Measurements from ENCODE around the gene SMYD5.
A peak's percentile ranks its signal among the peaks of the same experiment; 100 is the strongest.

Gene SMYD5

DNA sequence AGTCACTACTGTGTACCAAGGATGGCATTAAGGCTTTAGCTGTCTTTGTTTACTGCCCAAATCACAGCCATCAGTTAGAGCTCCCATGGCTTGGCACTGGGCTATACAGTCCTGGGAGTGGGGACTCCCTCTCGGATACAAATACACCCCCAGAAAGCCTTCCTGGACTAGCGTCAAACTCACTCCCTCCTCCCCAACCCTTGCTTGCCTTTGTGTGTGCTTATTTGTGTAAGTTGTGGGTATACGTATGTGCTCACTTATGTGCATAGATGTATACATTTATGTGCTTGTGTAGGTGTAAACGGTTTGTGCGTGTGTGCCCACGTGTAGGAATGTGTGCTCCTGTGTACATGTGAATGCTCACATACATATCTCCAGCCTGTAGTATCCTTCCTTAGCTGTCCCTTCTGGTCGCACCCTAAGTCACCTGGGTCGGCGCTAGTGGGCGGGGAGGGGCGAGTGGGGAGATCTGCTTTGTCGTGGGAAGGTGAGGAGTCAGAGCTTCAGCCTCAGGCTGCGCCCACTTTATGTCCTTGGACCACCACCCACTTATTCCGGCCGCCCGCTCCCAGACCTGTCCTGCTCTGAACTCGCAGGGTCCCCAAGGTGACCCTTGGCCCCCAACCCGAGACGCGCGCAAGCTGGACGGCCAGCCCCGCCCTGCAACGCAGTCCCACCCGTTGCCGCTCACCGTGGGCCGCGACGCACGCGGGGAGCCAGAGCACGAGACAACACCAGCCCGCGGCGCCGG, 18.5 kb downstream of the SMYD5 start:
- peak overlapping the region; percentile 65 for H3K9ac ChIP-seq (ENCODE audit: low read length)
- H3K27ac ChIP-seq (ENCODE audit: low read depth, low read length) = peak overlapping the region; percentile 71
- H3K4me1 ChIP-seq (ENCODE audit: insufficient read depth, low read length) = peaks cover 33% of the 10 kb centered on the region
- H3K9me3 ChIP-seq (ENCODE audit: low read length) = no peaks in the 10 kb centered on the region
- peaks cover 25% of the 10 kb centered on the region for H3K36me3 ChIP-seq (ENCODE audit: insufficient read depth, low read length)
- peak overlapping the region; percentile 63 to 78 for H3K4me3 ChIP-seq (ENCODE audit: low read depth in 1 of 2, low read length in 2 of 2)
- H3K27me3 ChIP-seq (ENCODE audit: control insufficient read depth in 1 of 2, insufficient read depth in 2 of 2, low read length in 2 of 2) = no peaks in the 10 kb centered on the region

- Histone ChIP-seq H3K27ac (ENCODE audit: low read depth, low read length) (peak within 1 kb of the TSS; percentile 94), H3K9ac (ENCODE audit: low read length) (peak within 1 kb of the TSS; percentile 65), H3K36me3 (ENCODE audit: insufficient read depth, low read length) (peaks cover 18% of the 10 kb centered on the region), H3K27me3 (ENCODE audit: control insufficient read depth in 1 of 2, insufficient read depth in 2 of 2, low read length in 2 of 2) (no peaks in the 10 kb centered on the region), H3K4me1 (ENCODE audit: insufficient read depth, low read length) (peaks cover 36% of the 10 kb centered on the region), H3K4me3 (ENCODE audit: low read depth in 1 of 2, low read length in 2 of 2) (peak within 1 kb of the TSS; percentile 63 to 78), H3K9me3 (ENCODE audit: low read length) (no peaks in the 10 kb centered on the region)
Observed at GRCh38 chr2:73233154-73233931, 19.3 kb downstream of the SMYD5 start, which contains the start of gene PRADC1. PRADC1 (minus strand) TSS chr2:73233239; CDS start chr2:73233160, 79 bp downstream.

DNA sequence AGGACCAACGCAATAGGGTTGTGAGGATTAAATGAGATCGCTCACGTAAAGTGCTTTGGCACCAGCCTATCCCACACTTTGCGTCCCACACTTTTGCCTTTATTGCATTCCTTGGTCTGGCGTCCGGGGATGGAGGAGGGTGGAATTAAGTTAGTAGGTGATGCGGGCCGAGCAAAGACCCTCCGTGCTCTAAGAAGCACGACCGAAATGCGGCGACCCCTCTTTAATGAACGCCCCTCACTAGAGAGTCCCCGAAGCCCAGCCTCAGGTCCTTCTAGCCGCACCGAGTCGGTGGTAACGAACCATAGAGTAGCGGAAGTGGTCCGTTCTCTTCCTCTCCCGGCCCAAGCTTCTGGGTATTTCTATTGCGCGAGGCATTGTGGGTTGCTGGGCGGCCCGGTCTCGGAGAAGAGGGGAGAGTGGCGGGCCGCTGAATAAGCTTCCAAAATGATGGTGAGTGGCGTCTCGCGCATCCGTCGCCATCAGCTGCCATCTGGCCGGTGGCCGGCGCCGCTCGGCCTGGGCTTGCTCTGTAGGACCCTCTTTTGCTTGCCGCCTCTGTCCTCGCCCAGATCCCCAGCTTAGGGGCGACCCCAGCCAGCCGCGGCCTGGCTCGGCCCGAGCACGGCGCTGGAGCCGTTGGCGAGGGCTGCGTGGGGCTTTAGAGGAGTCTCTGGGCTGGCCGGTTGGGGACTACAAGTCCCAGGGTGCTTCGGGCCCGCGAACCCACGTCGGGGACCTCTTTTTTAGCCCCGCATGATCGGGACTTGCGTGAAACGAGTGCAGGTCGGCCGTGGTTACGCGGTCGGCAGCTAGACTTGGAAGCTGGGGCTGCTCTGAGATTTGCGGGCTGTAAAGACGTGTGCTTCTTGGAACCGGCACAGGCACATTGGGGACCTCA, 20.1 kb downstream of the SMYD5 start, which contains the start of gene CCT7:
Gene CCT7, plus strand, starts transcription at position 377 of the 901 bp plus-strand sequence. Its CDS starts 71 bp downstream, at position 448.
- H3K9me3 ChIP-seq (ENCODE audit: low read length) = no peaks in the 10 kb centered on the region
- peak within 1 kb of the TSS; percentile 94 for H3K27ac ChIP-seq (ENCODE audit: low read depth, low read length)
- peaks cover 39% of the 10 kb centered on the region for H3K4me1 ChIP-seq (ENCODE audit: insufficient read depth, low read length)

GRCh38 chr2:73235315-73236028, 21.4 kb downstream of the SMYD5 start:
- no peaks in the 10 kb centered on the region for H3K27me3 ChIP-seq (ENCODE audit: control insufficient read depth in 1 of 2, insufficient read depth in 2 of 2, low read length in 2 of 2)
- H3K36me3 ChIP-seq (ENCODE audit: insufficient read depth, low read length) = peaks cover 15% of the 10 kb centered on the region
- peak overlapping the region; percentile 94 for H3K27ac ChIP-seq (ENCODE audit: low read depth, low read length)
- H3K4me3 ChIP-seq (ENCODE audit: low read depth in 1 of 2, low read length in 2 of 2) = peak overlapping the region; percentile 51 to 78
- peaks cover 39% of the 10 kb centered on the region for H3K4me1 ChIP-seq (ENCODE audit: insufficient read depth, low read length)
- peak overlapping the region; percentile 60 for H3K9ac ChIP-seq (ENCODE audit: low read length)
- no peaks in the 10 kb centered on the region for H3K9me3 ChIP-seq (ENCODE audit: low read length)

More for the DNA sequence above, 20.1 kb downstream of the SMYD5 start, which contains the start of gene CCT7:
- Histone ChIP-seq H3K36me3 (ENCODE audit: insufficient read depth, low read length) (peaks cover 15% of the 10 kb centered on the region), H3K27me3 (ENCODE audit: control insufficient read depth in 1 of 2, insufficient read depth in 2 of 2, low read length in 2 of 2) (no peaks in the 10 kb centered on the region), H3K9ac (ENCODE audit: low read length) (peak within 1 kb of the TSS; percentile 60), H3K4me3 (ENCODE audit: low read depth in 1 of 2, low read length in 2 of 2) (peak within 1 kb of the TSS; percentile 51 to 78)

DNA sequence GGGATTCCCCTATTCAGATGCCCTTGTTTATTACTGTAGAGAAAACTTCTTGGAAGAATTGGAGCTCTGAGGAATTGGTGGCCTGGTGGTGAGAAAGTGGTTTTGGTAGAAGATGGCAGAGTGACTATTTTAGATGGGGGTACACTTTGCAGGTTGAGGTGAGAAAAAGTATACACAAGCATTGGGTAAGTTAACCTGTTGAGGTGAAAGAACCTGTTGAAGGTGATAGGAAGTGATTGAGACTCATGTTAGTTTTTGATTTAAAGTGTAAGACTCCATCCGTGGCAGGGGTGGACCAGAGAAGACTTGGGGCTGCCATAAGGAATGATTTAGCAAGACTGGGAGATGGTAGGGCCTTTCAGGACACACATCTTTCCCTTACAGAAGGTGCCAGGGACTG, 23.1 kb downstream of the SMYD5 start:
- H3K36me3 ChIP-seq (ENCODE audit: insufficient read depth, low read length) = peaks cover 15% of the 10 kb centered on the region
- H3K9me3 ChIP-seq (ENCODE audit: low read length) = no peaks in the 10 kb centered on the region
- H3K27ac ChIP-seq (ENCODE audit: low read depth, low read length) = no peak overlapping the region
- H3K9ac ChIP-seq (ENCODE audit: low read length) = no peak overlapping the region
- no peaks in the 10 kb centered on the region for H3K27me3 ChIP-seq (ENCODE audit: control insufficient read depth in 1 of 2, insufficient read depth in 2 of 2, low read length in 2 of 2)
- H3K4me1 ChIP-seq (ENCODE audit: insufficient read depth, low read length) = peaks cover 39% of the 10 kb centered on the region
- H3K4me3 ChIP-seq (ENCODE audit: low read depth in 1 of 2, low read length in 2 of 2) = no peak overlapping the region

DNA sequence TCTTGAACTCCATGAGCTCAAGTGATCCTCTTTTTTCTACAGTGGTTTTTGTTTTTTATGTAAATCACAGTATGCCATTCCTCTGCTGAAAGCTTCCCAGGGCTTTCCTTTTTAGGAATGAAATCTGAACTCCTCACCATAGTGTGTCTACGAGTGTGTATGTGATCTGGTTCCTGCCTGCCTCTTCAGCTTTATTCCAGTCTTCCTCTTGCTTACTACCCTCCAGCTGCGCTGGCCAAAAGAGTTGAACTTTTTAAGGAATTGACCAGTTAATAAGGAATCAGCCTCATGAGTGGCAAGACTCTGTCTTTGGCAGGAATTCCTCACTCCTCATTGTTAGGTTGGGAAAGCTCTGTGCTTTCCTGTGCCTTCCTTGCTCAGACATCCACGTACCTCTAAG, 24.1 kb downstream of the SMYD5 start:
- H3K27ac ChIP-seq (ENCODE audit: low read depth, low read length) = no peak overlapping the region
- no peak overlapping the region for H3K9ac ChIP-seq (ENCODE audit: low read length)
- H3K4me1 ChIP-seq (ENCODE audit: insufficient read depth, low read length) = peaks cover 34% of the 10 kb centered on the region
- peaks cover 24% of the 10 kb centered on the region for H3K36me3 ChIP-seq (ENCODE audit: insufficient read depth, low read length)
- H3K9me3 ChIP-seq (ENCODE audit: low read length) = no peaks in the 10 kb centered on the region
- no peaks in the 10 kb centered on the region for H3K27me3 ChIP-seq (ENCODE audit: control insufficient read depth in 1 of 2, insufficient read depth in 2 of 2, low read length in 2 of 2)
- no peak overlapping the region for H3K4me3 ChIP-seq (ENCODE audit: low read depth in 1 of 2, low read length in 2 of 2)

DNA sequence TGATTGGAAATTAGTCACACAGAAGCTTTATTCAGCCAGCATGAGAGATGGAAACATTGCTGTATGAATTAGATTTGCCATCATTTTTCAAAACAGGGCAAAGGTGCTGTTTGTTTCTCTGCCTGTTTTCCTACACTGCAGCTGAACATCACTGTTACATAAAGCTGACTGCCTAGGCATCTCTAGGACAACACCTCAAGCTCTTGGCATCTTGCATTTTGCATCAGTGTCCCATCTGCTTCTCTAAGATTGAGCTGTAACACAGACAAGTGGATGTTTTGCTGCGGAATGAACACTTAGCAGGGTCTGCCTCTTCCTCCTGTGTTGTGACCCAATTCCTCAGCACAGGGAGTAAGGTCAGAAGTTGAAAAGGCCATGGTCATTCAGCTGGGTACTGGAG, 24.9 kb downstream of the SMYD5 start:
- Histone ChIP-seq H3K36me3 (ENCODE audit: insufficient read depth, low read length) (peaks cover 30% of the 10 kb centered on the region), H3K4me3 (ENCODE audit: low read depth in 1 of 2, low read length in 2 of 2) (no peak overlapping the region), H3K27me3 (ENCODE audit: control insufficient read depth in 1 of 2, insufficient read depth in 2 of 2, low read length in 2 of 2) (no peaks in the 10 kb centered on the region), H3K9me3 (ENCODE audit: low read length) (no peaks in the 10 kb centered on the region), H3K9ac (ENCODE audit: low read length) (no peak overlapping the region), H3K4me1 (ENCODE audit: insufficient read depth, low read length) (peaks cover 34% of the 10 kb centered on the region), H3K27ac (ENCODE audit: low read depth, low read length) (no peak overlapping the region)

DNA sequence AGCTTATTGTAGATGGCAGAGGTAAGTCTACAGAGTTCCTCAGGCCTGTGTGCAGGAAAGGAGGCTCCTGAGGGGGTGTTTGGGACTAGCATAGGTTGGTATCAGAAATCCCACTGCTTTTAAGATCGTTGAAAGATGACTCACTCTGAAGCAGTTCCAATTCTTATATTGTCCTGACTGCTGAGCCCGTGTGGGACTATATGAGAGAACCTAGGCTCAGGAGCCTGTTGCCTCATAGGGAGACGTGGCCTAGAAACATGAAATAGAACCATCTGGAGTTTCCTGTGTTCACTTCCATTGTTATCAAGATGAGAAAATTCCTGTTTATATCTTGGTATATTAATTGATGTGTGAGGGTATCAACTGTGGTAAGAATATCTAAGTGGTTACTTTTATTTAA, 25.7 kb downstream of the SMYD5 start:
- H3K36me3 ChIP-seq (ENCODE audit: insufficient read depth, low read length) = peaks cover 38% of the 10 kb centered on the region
- peaks cover 32% of the 10 kb centered on the region for H3K4me1 ChIP-seq (ENCODE audit: insufficient read depth, low read length)
- no peaks in the 10 kb centered on the region for H3K27me3 ChIP-seq (ENCODE audit: control insufficient read depth in 1 of 2, insufficient read depth in 2 of 2, low read length in 2 of 2)
- H3K9ac ChIP-seq (ENCODE audit: low read length) = no peak overlapping the region
- no peak overlapping the region for H3K4me3 ChIP-seq (ENCODE audit: low read depth in 1 of 2, low read length in 2 of 2)
- no peaks in the 10 kb centered on the region for H3K9me3 ChIP-seq (ENCODE audit: low read length)
- H3K27ac ChIP-seq (ENCODE audit: low read depth, low read length) = no peak overlapping the region

- H3K36me3 ChIP-seq (ENCODE audit: insufficient read depth, low read length) = peaks cover 77% of the 10 kb centered on the region
- H3K27ac ChIP-seq (ENCODE audit: low read depth, low read length) = no peak overlapping the region
- no peaks in the 10 kb centered on the region for H3K9me3 ChIP-seq (ENCODE audit: low read length)
- H3K4me1 ChIP-seq (ENCODE audit: insufficient read depth, low read length) = no peaks in the 10 kb centered on the region
- H3K27me3 ChIP-seq (ENCODE audit: control insufficient read depth in 1 of 2, insufficient read depth in 2 of 2, low read length in 2 of 2) = no peaks in the 10 kb centered on the region
- no peak overlapping the region for H3K9ac ChIP-seq (ENCODE audit: low read length)
- no peak overlapping the region for H3K4me3 ChIP-seq (ENCODE audit: low read depth in 1 of 2, low read length in 2 of 2)
Observed at GRCh38 chr2:73243884-73244570, 30.0 kb downstream of the SMYD5 start.

GRCh38 chr2:73244580-73244979, 30.5 kb downstream of the SMYD5 start:
- Histone ChIP-seq H3K4me3 (ENCODE audit: low read depth in 1 of 2, low read length in 2 of 2) (no peak overlapping the region), H3K27me3 (ENCODE audit: control insufficient read depth in 1 of 2, insufficient read depth in 2 of 2, low read length in 2 of 2) (no peaks in the 10 kb centered on the region), H3K4me1 (ENCODE audit: insufficient read depth, low read length) (no peaks in the 10 kb centered on the region), H3K9me3 (ENCODE audit: low read length) (no peaks in the 10 kb centered on the region), H3K27ac (ENCODE audit: low read depth, low read length) (no peak overlapping the region), H3K36me3 (ENCODE audit: insufficient read depth, low read length) (peaks cover 79% of the 10 kb centered on the region), H3K9ac (ENCODE audit: low read length) (no peak overlapping the region)

Measured in muscle layer of colon (tissue), 2 donors.